ENCODE results near the gene GLS2.
"Not testable (repeated sequence)": the region's sequence is repeated elsewhere in the genome, so short reads cannot be mapped to it uniquely, and the experiment has no call there.

GRCh38 chr12:56494106-56494415 is 6.1 kb upstream of the GLS2 start:
- not testable (repeated sequence) for TF ChIP-seq NFRKB (IDR thresholded peaks at IDR 0.05); HDGF (IDR thresholded peaks at IDR 0.05; ENCODE audit: borderline replicate concordance)
